ENCODE data around the gene PDIA4. TPM values are rescaled to one million over a fixed set of nuclear protein-coding genes. Genes with fewer than 3 reads are reported as not detected.

Gene PDIA4
- total and polyA plus RNA-seq, 9 donors, result 62.9 to 114 (median 78.5) TPM

- 100% methylated on average over 1 of the region's 4 CpGs for WGBS (ENCODE audit: insufficient coverage)
- peaks cover 14% of the 10 kb centered on the region for H3K36me3 ChIP-seq (ENCODE audit: control insufficient read depth, insufficient read depth, low read length)
Observed at GRCh38 chr7:148997497-148997896, 30.8 kb downstream of the PDIA4 start.

GRCh38 chr7:148994576-148994975, 33.7 kb downstream of the PDIA4 start:
- Histone ChIP-seq H3K27me3 (ENCODE audit: control insufficient read depth, insufficient read depth, low read length) (no peaks in the 10 kb centered on the region), H3K4me3 (ENCODE audit: low read length) (no peak overlapping the region), H3K36me3 (ENCODE audit: control insufficient read depth, insufficient read depth, low read length) (no peaks in the 10 kb centered on the region), H3K9me3 (replicated peaks; ENCODE audit: control insufficient read depth, low read depth, low read length) (no peaks in the 10 kb centered on the region), H3K27ac (ENCODE audit: low read length) (no peak overlapping the region), H3K4me1 (ENCODE audit: control insufficient read depth, insufficient read depth, low read length) (no peaks in the 10 kb centered on the region)
- 70% methylated on average over 2 of the region's 3 CpGs for WGBS (ENCODE audit: insufficient coverage)
- DNase-seq, result no peak

More at GRCh38 chr7:148997497-148997896, 30.8 kb downstream of the PDIA4 start:
- Histone ChIP-seq H3K27me3 (ENCODE audit: control insufficient read depth, insufficient read depth, low read length) (no peaks in the 10 kb centered on the region), H3K9me3 (replicated peaks; ENCODE audit: control insufficient read depth, low read depth, low read length) (no peaks in the 10 kb centered on the region), H3K4me3 (ENCODE audit: low read length) (no peak overlapping the region), H3K4me1 (ENCODE audit: control insufficient read depth, insufficient read depth, low read length) (no peaks in the 10 kb centered on the region), H3K27ac (ENCODE audit: low read length) (no peak overlapping the region)
- DNase-seq, result no peak

GRCh38 chr7:148993193-148993592, 35.1 kb downstream of the PDIA4 start:
- Histone ChIP-seq H3K27me3 (ENCODE audit: control insufficient read depth, insufficient read depth, low read length) (no peaks in the 10 kb centered on the region), H3K4me3 (ENCODE audit: low read length) (no peak overlapping the region), H3K27ac (ENCODE audit: low read length) (no peak overlapping the region), H3K9me3 (replicated peaks; ENCODE audit: control insufficient read depth, low read depth, low read length) (no peaks in the 10 kb centered on the region), H3K4me1 (ENCODE audit: control insufficient read depth, insufficient read depth, low read length) (peaks cover 2% of the 10 kb centered on the region), H3K36me3 (ENCODE audit: control insufficient read depth, insufficient read depth, low read length) (no peaks in the 10 kb centered on the region)
- 85% methylated on average over 2 of the region's 8 CpGs for WGBS (ENCODE audit: insufficient coverage)
- DNase-seq, result no peak

GRCh38 chr7:148991536-148991935, 36.8 kb downstream of the PDIA4 start:
- no peaks in the 10 kb centered on the region for H3K36me3 ChIP-seq (ENCODE audit: control insufficient read depth, insufficient read depth, low read length)
- H3K9me3 ChIP-seq (replicated peaks; ENCODE audit: control insufficient read depth, low read depth, low read length), result no peaks in the 10 kb centered on the region
- peaks cover 5% of the 10 kb centered on the region for H3K4me1 ChIP-seq (ENCODE audit: control insufficient read depth, insufficient read depth, low read length)
- 80% methylated on average over 1 of the region's 1 CpG for WGBS (ENCODE audit: insufficient coverage)
- H3K27me3 ChIP-seq (ENCODE audit: control insufficient read depth, insufficient read depth, low read length), result no peaks in the 10 kb centered on the region
- no peak overlapping the region for H3K27ac ChIP-seq (ENCODE audit: low read length)
- no peak overlapping the region for H3K4me3 ChIP-seq (ENCODE audit: low read length)
- DNase-seq, result no peak

GRCh38 chr7:148987751-148988512, 40.4 kb downstream of the PDIA4 start:
- WGBS (ENCODE audit: insufficient coverage), result 0% methylated on average over 8 of the region's 9 CpGs
- peaks cover 11% of the 10 kb centered on the region for H3K4me1 ChIP-seq (ENCODE audit: control insufficient read depth, insufficient read depth, low read length)
- H3K27me3 ChIP-seq (ENCODE audit: control insufficient read depth, insufficient read depth, low read length), result no peaks in the 10 kb centered on the region
- no peaks in the 10 kb centered on the region for H3K36me3 ChIP-seq (ENCODE audit: control insufficient read depth, insufficient read depth, low read length)
- H3K27ac ChIP-seq (ENCODE audit: low read length), result peak overlapping the region; percentile 95
- peak overlapping the region; percentile 82 for H3K4me3 ChIP-seq (ENCODE audit: low read length)
- no peaks in the 10 kb centered on the region for H3K9me3 ChIP-seq (replicated peaks; ENCODE audit: control insufficient read depth, low read depth, low read length)
- DNase-seq, result no peak

- H3K27ac ChIP-seq (ENCODE audit: low read length), result peak overlapping the region; percentile 95
- peak; percentile 95 for DNase-seq
- no peaks in the 10 kb centered on the region for H3K27me3 ChIP-seq (ENCODE audit: control insufficient read depth, insufficient read depth, low read length)
- WGBS (ENCODE audit: insufficient coverage), result 0% methylated on average over 7 of the region's 17 CpGs
- H3K4me3 ChIP-seq (ENCODE audit: low read length), result peak overlapping the region; percentile 82
- H3K9me3 ChIP-seq (replicated peaks; ENCODE audit: control insufficient read depth, low read depth, low read length), result no peaks in the 10 kb centered on the region
- peaks cover 16% of the 10 kb centered on the region for H3K4me1 ChIP-seq (ENCODE audit: control insufficient read depth, insufficient read depth, low read length)
- H3K36me3 ChIP-seq (ENCODE audit: control insufficient read depth, insufficient read depth, low read length), result no peaks in the 10 kb centered on the region
Observed at GRCh38 chr7:148987010-148987750, 41.1 kb downstream of the PDIA4 start.

GRCh38 chr7:148986742-148987009, 41.6 kb downstream of the PDIA4 start:
- no CpG with 5 or more reads among the region's 1 CpG for WGBS (ENCODE audit: insufficient coverage)
- peaks cover 16% of the 10 kb centered on the region for H3K4me1 ChIP-seq (ENCODE audit: control insufficient read depth, insufficient read depth, low read length)
- no peak overlapping the region for H3K4me3 ChIP-seq (ENCODE audit: low read length)

GRCh38 chr7:148983200-148984146, 44.8 kb downstream of the PDIA4 start:
- DNase-seq, result peak; percentile 84
- WGBS (ENCODE audit: insufficient coverage), result 0% methylated on average over 16 of the region's 38 CpGs
- no peaks in the 10 kb centered on the region for H3K27me3 ChIP-seq (ENCODE audit: control insufficient read depth, insufficient read depth, low read length)

More at GRCh38 chr7:148986742-148987009, 41.6 kb downstream of the PDIA4 start:
- no peaks in the 10 kb centered on the region for H3K27me3 ChIP-seq (ENCODE audit: control insufficient read depth, insufficient read depth, low read length)
- H3K9me3 ChIP-seq (replicated peaks; ENCODE audit: control insufficient read depth, low read depth, low read length), result no peaks in the 10 kb centered on the region
- peak overlapping the region; percentile 95 for H3K27ac ChIP-seq (ENCODE audit: low read length)
- no peaks in the 10 kb centered on the region for H3K36me3 ChIP-seq (ENCODE audit: control insufficient read depth, insufficient read depth, low read length)
- DNase-seq, result no peak

GRCh38 chr7:148982654-148983199, 45.6 kb downstream of the PDIA4 start:
- H3K36me3 ChIP-seq (ENCODE audit: control insufficient read depth, insufficient read depth, low read length), result no peaks in the 10 kb centered on the region
- peaks cover 3% of the 10 kb centered on the region for H3K27me3 ChIP-seq (ENCODE audit: control insufficient read depth, insufficient read depth, low read length)
- H3K4me1 ChIP-seq (ENCODE audit: control insufficient read depth, insufficient read depth, low read length), result peaks cover 15% of the 10 kb centered on the region
- H3K9me3 ChIP-seq (replicated peaks; ENCODE audit: control insufficient read depth, low read depth, low read length), result no peaks in the 10 kb centered on the region
- peak overlapping the region; percentile 29 for H3K27ac ChIP-seq (ENCODE audit: low read length)
- DNase-seq, result peak; percentile 62
- 0% methylated on average over 8 of the region's 23 CpGs for WGBS (ENCODE audit: insufficient coverage)
- H3K4me3 ChIP-seq (ENCODE audit: low read length), result peak overlapping the region; percentile 68

More at GRCh38 chr7:148983200-148984146, 44.8 kb downstream of the PDIA4 start:
- Histone ChIP-seq H3K4me3 (ENCODE audit: low read length) (peak overlapping the region; percentile 68), H3K36me3 (ENCODE audit: control insufficient read depth, insufficient read depth, low read length) (no peaks in the 10 kb centered on the region), H3K4me1 (ENCODE audit: control insufficient read depth, insufficient read depth, low read length) (peaks cover 15% of the 10 kb centered on the region), H3K9me3 (replicated peaks; ENCODE audit: control insufficient read depth, low read depth, low read length) (no peaks in the 10 kb centered on the region), H3K27ac (ENCODE audit: low read length) (peak overlapping the region; percentile 59)

All from muscle of leg (tissue), 11 donors.